HG03196 (cell line): Measurements from ENCODE around the gene KLHL2.
A peak's percentile ranks its signal among the peaks of the same experiment; 100 is the strongest.
"Not testable (repeated sequence)": the region's sequence is repeated elsewhere in the genome, so short reads cannot be mapped to it uniquely, and the experiment has no call there.

Source experiments
- ATAC-seq: cut with Tn5 transposase; IDR thresholded peaks from one replicate; pipeline ENCODE4 v1.9.1; 2021; ENCODE audit not compliant: unreplicated experiment

Gene KLHL2

DNA sequence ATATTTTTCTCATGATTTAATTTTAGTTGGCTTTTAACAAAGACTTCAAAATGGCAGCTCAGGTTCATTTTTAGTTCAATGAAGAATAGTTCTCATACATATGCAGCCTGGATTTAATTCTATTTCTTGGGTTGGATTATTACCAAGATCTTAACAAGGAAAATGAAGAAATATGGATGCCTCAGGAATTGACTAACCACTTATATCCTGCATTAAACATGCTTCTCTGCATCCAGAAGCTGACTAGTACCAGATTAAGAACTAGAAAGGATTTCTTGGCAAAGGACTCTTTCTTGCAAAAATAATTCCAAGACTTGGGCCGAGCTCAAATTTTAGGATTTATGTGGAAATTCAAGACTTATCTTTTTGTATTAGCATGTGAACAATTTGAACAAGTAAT, 5.6 kb upstream of the KLHL2 start:
- no peak for ATAC-seq

DNA sequence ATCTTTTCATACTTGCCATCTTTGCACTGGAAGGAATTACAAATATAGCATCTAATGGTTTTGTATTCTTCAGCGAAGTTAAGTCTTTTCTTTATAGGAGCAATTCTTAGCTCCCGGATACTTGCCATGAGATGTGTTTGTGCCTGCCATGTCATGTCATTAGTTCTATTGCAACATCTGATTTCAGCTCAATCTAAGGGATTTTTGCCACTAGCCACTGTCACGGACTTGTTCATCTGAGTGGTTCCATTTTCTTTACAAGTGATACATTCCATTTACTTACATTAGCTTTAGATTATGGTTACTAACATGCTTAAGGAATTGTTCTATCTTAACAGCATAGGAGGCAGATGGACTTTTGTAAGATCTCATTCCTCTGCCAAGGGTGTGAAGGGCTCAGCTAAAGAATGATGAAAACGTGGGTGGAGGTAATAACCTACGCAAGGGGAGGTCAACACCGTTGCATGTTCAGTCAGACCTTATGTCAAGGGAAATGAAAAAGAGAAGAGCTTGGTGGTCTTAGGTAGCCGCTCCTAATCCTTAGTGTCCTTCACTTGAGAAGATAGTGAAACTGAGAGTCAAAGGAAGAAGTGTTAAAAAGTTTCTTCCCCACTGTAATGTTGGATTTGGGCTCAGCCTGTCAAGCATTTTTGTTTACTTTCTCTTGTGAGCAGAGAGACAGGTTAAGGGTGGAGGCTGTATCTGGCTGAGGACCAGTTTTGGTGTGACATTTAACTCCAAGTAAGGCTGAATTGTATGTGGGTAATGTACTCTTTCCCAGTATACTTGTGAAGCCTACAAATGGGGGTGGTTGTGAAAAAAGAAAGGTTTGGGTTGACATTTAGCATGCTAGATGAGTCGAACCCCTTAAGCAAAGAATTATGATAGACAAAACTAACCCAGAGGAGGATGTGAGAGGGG, 3.6 kb upstream of the KLHL2 start:
- ATAC-seq = no peak

DNA sequence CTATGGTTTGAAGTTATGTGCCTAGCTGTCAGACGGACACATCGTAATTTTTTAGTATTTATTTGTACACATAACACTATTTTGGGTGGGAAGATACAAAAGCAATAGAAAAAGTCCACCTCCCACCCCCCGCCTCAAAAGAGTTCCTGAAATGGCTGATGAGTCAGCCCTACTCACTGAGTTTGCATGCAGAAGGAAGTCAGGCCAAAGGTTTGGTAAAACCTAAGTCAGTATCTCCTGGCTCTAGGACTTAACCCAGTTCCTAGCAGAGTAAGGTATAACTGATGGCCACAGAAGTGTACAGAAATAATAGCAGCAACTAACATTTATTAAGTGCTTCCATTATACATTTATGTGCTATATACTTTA, 2.9 kb upstream of the KLHL2 start:
- ATAC-seq = no peak

DNA sequence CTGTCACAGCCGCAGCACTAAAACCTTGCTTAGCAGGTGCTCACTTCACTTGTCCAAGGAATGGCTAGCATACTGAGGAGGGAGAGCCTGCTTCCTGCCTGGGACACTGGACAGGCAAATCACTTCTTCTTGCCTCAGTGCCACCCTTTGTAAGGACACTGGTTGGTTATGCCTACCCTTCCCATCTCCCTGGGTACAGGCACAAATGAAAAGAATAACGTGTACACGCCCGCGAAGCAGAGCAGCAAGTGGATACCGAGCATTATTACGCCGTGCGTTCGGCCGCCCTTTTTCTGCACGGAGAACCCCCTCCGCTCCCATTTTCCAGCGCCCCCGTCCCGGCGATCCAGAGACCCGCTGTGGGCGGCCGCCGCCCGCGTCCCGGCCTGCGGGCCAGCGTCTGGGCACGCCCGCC, 338 bp upstream of the KLHL2 start:
- ATAC-seq = peak; percentile 23

GRCh38 chr4:165208221-165208652, 876 bp downstream of the KLHL2 start:
- ATAC-seq = no peak

- no peak for ATAC-seq
Observed at GRCh38 chr4:165208741-165209388, 1.5 kb downstream of the KLHL2 start.

- no peak for ATAC-seq
Observed at GRCh38 chr4:165209796-165210195, 2.4 kb downstream of the KLHL2 start.

DNA sequence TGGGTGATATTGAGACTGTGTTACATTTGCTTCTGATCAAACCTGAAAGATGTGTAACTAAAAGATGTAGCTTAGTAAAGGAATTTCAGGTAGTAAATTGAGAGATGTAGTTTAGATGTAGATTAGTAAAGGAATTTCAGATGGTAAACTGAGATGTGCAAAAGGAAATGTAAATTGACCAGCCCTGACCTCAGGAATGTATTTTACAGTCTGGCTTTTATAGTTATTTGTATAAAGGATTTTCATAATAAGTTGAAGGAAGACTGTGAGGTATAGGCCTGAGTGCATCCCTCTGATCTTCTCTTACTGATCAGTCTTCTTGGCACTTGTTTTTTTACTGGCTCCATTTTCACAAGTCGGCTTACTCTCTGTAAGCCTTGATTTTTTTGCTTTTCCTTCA, 3.2 kb downstream of the KLHL2 start:
- ATAC-seq = no peak

- not testable (repeated sequence) for ATAC-seq
Observed at GRCh38 chr4:165212647-165213046, 5.3 kb downstream of the KLHL2 start.

GRCh38 chr4:165213404-165213803, 6.0 kb downstream of the KLHL2 start:
- not testable (repeated sequence) for ATAC-seq

DNA sequence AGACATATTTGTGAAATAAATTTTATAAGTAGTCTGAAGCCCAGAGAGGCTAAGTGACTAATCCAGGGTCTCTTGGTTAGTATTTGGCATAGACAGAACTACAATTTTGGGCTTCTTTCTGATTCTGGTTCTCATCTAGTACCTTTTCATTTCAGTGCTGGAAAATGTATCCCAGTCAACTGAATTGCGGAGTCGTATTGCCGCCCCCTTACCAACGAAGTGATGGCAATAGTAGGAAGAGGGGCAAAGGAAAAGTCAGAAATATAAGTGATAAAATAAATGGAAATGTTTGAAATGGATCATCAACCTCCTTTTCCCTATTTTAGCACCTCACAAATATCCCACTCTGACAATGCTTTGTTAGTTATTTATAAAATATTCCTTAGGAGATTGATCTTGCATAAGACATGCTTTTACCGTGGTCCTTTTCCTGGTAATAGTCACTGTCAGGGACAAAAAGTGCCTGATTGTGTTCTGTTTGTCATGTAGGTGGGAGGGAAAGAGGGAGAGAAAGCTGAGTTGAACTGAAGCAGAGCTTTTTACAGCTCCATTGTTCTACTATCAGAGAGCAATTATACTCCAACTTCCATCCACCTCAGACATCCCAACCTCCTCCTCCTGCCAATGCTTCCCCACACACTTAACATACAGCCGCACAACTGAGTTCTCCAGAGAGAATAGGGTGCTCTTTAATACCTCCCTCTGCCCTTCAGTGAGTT, 6.8 kb downstream of the KLHL2 start:
- ATAC-seq = not testable (repeated sequence)

- ATAC-seq = peak; percentile 58
Observed at GRCh38 chr4:165215034-165215751, 7.8 kb downstream of the KLHL2 start.

GRCh38 chr4:165215761-165216487, 8.6 kb downstream of the KLHL2 start:
- peak; percentile 64 for ATAC-seq

GRCh38 chr4:165217325-165217724, 10.0 kb downstream of the KLHL2 start:
- no peak for ATAC-seq

GRCh38 chr4:165221306-165221705, 13.9 kb downstream of the KLHL2 start:
- not testable (repeated sequence) for ATAC-seq

DNA sequence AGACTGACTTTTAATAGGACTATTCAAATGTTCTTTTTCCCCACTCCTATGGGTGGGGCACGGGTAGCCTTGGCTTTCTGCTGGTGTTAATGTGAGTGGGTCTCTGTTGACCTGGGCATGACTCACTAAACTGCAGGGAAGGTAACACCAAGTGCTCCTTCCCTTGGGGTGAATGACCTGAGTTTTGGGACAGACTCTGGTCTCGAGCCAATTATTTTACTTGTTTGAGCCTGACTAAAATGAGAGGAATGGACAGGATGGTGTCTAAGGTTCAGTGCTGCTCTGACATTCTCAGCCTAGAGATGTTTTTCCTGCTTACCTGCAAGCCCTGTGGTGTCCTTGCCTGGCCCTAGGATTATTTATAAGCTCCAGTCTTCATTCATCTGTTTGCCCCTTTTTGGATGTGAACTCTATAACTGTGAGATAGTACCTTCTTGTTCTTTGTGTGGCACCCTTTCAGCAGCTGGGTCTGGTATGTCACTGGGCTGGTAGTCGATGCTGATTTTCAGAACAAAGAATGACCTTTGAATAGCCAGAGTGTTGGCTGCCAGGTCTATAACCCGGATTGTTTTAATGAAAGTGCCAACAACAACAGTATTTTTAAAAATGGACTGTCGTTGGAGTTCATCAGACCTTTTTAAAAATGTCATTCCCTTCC, 14.8 kb downstream of the KLHL2 start:
- not testable (repeated sequence) for ATAC-seq

- no peak for ATAC-seq
Observed at GRCh38 chr4:165222651-165222994, 15.3 kb downstream of the KLHL2 start.

GRCh38 chr4:165227401-165227800, 20.0 kb downstream of the KLHL2 start:
- not testable (repeated sequence) for ATAC-seq

DNA sequence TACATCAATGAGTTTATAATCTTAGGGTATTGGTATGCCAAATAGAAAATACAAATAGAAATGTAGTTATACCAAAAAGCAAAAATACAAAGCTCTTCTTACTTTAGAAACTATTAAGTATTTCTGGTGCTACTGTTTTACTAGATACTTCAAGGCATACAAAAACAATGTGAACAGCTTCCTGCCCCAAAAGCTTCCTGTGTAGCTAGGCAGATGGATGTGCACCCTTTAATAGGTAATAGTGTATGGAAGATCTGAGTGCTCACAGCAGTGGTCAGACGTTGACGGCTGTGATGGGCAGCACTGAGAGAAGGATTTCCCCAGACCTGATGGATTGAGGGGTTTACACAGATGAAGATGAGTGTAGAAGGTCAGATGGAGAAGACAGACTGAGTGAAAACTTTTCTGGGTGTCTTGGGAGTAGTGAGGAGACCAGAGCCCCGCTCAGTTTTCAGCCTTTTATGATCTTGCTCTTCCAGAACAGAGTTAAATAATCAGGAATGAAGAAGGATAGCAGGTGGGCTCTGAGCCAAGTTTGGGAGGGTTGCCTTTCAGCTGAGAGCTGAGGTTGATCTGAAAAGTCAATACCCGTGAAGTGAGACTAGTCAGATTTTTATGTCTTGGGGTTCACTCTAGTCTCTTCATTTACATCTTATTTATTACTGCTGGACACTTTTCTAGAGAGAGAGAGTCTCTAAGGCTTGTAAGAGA, 22.3 kb downstream of the KLHL2 start:
- not testable (repeated sequence) for ATAC-seq
